ENCODE results near the gene MEIKIN.

The MEIKIN gene

GRCh38 chr5:131981516-131981915, 36.1 kb upstream of the MEIKIN start:
- no peak overlapping the region for H3K4me3 ChIP-seq (ENCODE audit: control insufficient read depth, low read depth, low read length)
- no peak for DNase-seq (ENCODE audit: low read depth)
- TF ChIP-seq, protein P1, sequence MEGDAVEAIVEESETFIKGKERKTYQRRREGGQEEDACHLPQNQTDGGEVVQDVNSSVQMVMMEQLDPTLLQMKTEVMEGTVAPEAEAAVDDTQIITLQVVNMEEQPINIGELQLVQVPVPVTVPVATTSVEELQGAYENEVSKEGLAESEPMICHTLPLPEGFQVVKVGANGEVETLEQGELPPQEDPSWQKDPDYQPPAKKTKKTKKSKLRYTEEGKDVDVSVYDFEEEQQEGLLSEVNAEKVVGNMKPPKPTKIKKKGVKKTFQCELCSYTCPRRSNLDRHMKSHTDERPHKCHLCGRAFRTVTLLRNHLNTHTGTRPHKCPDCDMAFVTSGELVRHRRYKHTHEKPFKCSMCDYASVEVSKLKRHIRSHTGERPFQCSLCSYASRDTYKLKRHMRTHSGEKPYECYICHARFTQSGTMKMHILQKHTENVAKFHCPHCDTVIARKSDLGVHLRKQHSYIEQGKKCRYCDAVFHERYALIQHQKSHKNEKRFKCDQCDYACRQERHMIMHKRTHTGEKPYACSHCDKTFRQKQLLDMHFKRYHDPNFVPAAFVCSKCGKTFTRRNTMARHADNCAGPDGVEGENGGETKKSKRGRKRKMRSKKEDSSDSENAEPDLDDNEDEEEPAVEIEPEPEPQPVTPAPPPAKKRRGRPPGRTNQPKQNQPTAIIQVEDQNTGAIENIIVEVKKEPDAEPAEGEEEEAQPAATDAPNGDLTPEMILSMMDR (IDR thresholded peaks at IDR 0.05; ENCODE audit: control insufficient read depth, insufficient read depth, low read depth, low read length, missing control alignments): no peak

DNA sequence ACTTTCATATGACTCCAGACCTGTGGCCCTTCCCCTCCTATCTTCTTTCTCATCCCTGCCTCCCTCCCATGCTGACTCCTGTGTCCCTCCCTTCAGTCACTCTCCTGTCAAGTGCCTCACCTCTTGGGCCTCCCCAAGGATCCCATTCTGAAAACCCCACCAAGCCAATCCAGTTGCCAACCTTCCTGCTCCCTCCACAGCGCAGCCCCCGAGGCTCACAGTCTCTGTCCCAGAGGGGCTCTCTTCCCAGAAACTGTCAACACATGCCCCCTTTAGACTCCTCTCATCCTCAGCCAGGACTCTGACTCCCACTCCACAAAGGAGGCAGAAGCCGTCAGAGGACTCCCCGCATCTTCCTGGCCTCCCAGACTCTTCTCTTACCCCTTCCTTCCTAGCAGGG, 35.2 kb upstream of the MEIKIN start:
- TF ChIP-seq, protein P1 (IDR thresholded peaks at IDR 0.05; ENCODE audit: control insufficient read depth, insufficient read depth, low read depth, low read length, missing control alignments): no peak
- H3K4me3 ChIP-seq (ENCODE audit: control insufficient read depth, low read depth, low read length): no peak overlapping the region
- DNase-seq (ENCODE audit: low read depth): no peak

DNA sequence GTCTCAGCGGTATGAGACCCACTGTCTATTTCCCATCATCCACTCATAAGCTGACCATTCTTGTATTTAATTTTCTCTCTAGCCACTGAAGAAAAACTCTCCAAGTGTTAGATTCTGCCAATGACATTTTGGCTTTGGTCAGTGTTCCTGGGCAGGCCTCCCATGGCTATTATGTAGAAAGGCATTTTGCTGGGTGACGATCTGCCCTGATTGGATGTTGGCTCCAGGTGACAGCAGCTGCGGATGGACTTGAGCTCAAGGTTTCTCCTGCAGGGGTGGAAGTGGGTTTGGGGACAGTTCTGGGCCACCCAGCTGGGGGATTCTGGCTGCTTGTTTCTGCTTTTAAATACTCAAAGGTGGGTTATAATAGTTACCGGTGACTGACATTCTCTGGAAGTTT, 34.4 kb upstream of the MEIKIN start:
- DNase-seq (ENCODE audit: low read depth): no peak
- H3K4me3 ChIP-seq (ENCODE audit: control insufficient read depth, low read depth, low read length): no peak overlapping the region
- TF ChIP-seq, protein P1 (IDR thresholded peaks at IDR 0.05; ENCODE audit: control insufficient read depth, insufficient read depth, low read depth, low read length, missing control alignments): no peak

DNA sequence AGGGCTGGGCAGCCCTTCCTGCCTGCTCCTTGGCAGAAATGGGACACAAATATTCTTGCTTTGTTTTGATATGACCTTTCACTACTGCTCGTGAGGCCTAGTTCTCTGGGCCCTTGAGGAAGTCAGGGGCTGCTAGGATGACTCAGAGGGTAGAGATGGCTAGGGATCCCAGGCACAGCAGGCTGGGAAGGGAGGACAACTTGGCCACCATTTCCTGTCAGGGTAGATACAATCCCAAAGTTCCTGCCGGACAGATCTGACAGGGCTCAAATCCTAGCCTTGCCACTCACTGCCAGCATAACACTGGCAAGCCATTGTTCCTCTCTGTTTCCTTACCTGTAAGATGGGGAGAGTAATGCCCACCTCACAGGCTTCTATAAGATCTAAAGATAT, 31.7 kb upstream of the MEIKIN start:
- H3K4me3 ChIP-seq (ENCODE audit: control insufficient read depth, low read depth, low read length): no peak overlapping the region
- TF ChIP-seq, protein P1 (IDR thresholded peaks at IDR 0.05; ENCODE audit: control insufficient read depth, insufficient read depth, low read depth, low read length, missing control alignments): no peak
- no peak for DNase-seq (ENCODE audit: low read depth)

DNA sequence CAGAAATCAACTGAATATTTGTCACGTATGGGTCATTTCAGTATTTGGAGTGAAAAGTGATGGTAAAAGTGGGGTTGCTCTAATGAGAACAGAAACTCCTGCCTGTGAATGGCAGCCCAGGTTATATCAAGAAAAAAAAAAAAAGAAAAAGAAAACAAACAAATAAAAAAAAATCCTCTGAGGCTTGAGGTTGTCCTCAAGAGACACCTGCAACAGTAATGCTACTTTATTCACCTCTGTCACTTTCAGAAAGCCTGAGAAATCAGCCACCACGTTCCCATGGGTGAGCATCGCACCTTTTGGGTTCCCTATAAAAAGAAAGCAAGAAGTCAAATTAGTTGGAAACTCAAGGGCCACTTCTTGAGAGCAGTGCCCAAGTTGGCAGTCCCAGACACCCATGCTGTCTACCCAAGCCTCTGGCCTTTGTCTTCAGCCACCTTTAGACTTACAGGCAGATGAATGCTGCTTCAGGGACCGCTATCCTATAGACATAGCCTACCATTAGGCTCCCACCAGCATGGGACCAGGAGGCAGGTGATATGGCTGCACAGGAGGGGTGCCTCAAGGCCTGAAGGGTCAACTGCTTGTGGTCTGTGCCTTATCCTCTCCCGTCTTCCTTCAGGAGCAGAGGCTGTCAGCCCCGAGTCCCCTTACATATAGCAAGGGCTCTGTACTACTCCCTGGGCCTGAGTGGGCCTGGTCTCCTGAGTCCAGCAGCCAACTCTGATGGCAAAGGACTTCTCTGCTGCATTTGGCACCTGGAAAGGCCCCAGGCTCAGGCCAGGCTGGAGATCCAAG, 31.1 kb upstream of the MEIKIN start:
- TF ChIP-seq, protein P1 (IDR thresholded peaks at IDR 0.05; ENCODE audit: control insufficient read depth, insufficient read depth, low read depth, low read length, missing control alignments): no peak
- H3K4me3 ChIP-seq (ENCODE audit: control insufficient read depth, low read depth, low read length): no peak overlapping the region
- no peak for DNase-seq (ENCODE audit: low read depth)

DNA sequence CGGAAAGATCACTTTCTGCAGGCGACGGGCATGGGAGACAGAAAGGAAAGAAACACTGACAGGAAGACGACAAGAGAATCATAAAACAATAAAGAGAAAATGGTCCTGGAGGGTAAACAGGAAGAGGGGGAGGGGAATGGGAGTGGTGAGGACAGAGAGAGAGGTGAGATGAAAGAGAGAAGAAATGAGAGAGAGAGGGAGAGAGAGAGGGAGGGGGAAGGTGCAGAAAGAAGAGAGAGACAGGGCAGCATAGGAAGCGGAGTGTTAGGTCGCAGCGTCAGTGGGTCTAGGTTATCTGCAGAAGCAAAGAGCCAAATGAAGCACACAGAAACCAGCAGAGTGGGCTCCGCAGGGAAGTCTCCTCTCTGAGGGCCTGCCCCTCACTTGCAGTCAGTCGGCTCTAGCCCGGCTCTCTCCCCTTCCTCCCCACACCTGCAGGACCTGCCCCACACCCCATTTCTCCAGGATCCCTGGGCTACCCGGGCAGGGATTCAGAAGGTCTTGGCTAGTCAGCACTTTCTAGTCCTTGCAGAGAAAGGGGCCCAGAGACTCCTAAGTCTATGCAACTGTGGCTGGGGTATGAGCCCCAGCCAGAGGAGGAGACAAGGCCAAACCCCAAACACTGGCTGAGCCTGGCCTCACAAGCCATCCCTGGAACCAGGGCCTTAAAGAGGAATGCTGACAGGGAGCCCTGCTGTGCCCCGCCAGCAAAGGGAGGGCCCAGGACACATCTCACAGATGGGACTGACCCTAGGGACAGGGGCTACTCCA, 29.7 kb upstream of the MEIKIN start:
- DNase-seq (ENCODE audit: low read depth): no peak
- TF ChIP-seq, protein P1 (IDR thresholded peaks at IDR 0.05; ENCODE audit: control insufficient read depth, insufficient read depth, low read depth, low read length, missing control alignments): no peak
- H3K4me3 ChIP-seq (ENCODE audit: control insufficient read depth, low read depth, low read length): no peak overlapping the region
